A673 (cell line): Measurements from ENCODE around the gene SLC16A8. TPM values are rescaled to one million over a fixed set of nuclear protein-coding genes. Genes with fewer than 3 reads are reported as not detected.

Experiments
- BruUV-seq: library from RNA; stranded (reverse); fragments of 400-500 nt; replicated peaks from 2 replicates; lab custom pipeline; 2021; lab: Mats Ljungman, UMichigan
- CTCF ChIA-PET: fragments of 300-600 bp; sonication (Branson Sonifier 250); formaldehyde crosslinking; loops from one replicate; lab custom pipeline; 2022; ENCODE audit warnings: antibody characterized with exemption; lab: Charles Lee
- POLR2A ChIA-PET: fragments of 300-600 bp; sonication (Branson Sonifier 250); formaldehyde crosslinking; loops from one replicate; lab custom pipeline; 2022; ENCODE audit warnings: antibody characterized with exemption; ENCODE audit not compliant: low non-redundant PET; lab: Charles Lee
- DNase-seq: peaks from one replicate; pipeline ENCODE4 v3.0.0-alpha.2; 2015; ENCODE audit warnings: low spot score
- H3K27ac ChIP-seq: fragments of 200-600 bp; sonication (generic); 2 replicates; pipeline ENCODE4 v1.5.1; 2016; ENCODE audit warnings: mixed run types, low read depth, mild to moderate bottlenecking, mixed read lengths, antibody characterized with exemption, low read length; ENCODE audit not compliant: poor library complexity, severe bottlenecking
- H3K27me3 ChIP-seq: fragments of 200-600 bp; sonication (generic); replicated peaks from 2 replicates; pipeline ENCODE4 v1.6.1; 2017; ENCODE audit warnings: mixed run types, low read depth, mild to moderate bottlenecking, mixed read lengths, antibody characterized with exemption, low read length; ENCODE audit not compliant: insufficient read depth, poor library complexity
- H3K36me3 ChIP-seq: fragments of 200-600 bp; sonication (generic); 2 replicates; pipeline ENCODE4 v1.6.1; 2016; ENCODE audit warnings: mixed run types, mild to moderate bottlenecking, mixed read lengths, antibody characterized with exemption, low read length; ENCODE audit not compliant: insufficient read depth, poor library complexity, severe bottlenecking
- H3K4me1 ChIP-seq: fragments of 200-600 bp; sonication (generic); 2 replicates; pipeline ENCODE4 v1.6.1; 2017; ENCODE audit warnings: mixed run types, mild to moderate bottlenecking, mixed read lengths, antibody characterized with exemption, low read length; ENCODE audit not compliant: insufficient read depth, poor library complexity, severe bottlenecking
- H3K4me3 ChIP-seq: fragments of 200-600 bp; sonication (generic); 2 replicates; pipeline ENCODE4 v1.5.1; 2016; ENCODE audit warnings: low read depth, mixed run types, mild to moderate bottlenecking, mixed read lengths, low read length; ENCODE audit not compliant: poor library complexity, severe bottlenecking
- H3K9me3 ChIP-seq: fragments of 200-600 bp; sonication (generic); 2 replicates; pipeline ENCODE4 v1.6.1; 2016; ENCODE audit warnings: mixed run types, low read depth, mild to moderate bottlenecking, mixed read lengths, antibody characterized with exemption, low read length; ENCODE audit not compliant: poor library complexity, severe bottlenecking
- EZH2 ChIP-seq: fragments of 200-600 bp; sonication (generic); IDR thresholded peaks from 2 replicates; pipeline ENCODE4 v1.6.1; 2017; ENCODE audit warnings: borderline replicate concordance, low read depth, mild to moderate bottlenecking, mixed read lengths, antibody characterized with exemption, low read length; ENCODE audit not compliant: poor library complexity, severe bottlenecking
- intact Hi-C: fragments of 100-400 bp; cut with micrococcal nuclease; formaldehyde crosslinking; loops from one replicate; pipeline ENCODE4 v1.10.0; 2022; ENCODE audit not compliant: unreplicated experiment
- total RNA-seq: library from RNA; stranded (reverse); gene quantifications from 2 replicates; pipeline ENCODE4 v1.2.3, GENCODE V29; 2021
- TF ChIP-seq, protein P1 (sequence below): fragments of 300-800, 200-600 bp; sonication (generic); conservative IDR thresholded peaks from 2 replicates; pipeline ENCODE4 v1.5.1; 2017; ENCODE audit warnings: low read depth, mild to moderate bottlenecking, antibody characterized with exemption, low read length, moderate library complexity, mixed read lengths

The SLC16A8 gene
- total RNA-seq, 1 experiment from 2014 or later = not detected

DNA sequence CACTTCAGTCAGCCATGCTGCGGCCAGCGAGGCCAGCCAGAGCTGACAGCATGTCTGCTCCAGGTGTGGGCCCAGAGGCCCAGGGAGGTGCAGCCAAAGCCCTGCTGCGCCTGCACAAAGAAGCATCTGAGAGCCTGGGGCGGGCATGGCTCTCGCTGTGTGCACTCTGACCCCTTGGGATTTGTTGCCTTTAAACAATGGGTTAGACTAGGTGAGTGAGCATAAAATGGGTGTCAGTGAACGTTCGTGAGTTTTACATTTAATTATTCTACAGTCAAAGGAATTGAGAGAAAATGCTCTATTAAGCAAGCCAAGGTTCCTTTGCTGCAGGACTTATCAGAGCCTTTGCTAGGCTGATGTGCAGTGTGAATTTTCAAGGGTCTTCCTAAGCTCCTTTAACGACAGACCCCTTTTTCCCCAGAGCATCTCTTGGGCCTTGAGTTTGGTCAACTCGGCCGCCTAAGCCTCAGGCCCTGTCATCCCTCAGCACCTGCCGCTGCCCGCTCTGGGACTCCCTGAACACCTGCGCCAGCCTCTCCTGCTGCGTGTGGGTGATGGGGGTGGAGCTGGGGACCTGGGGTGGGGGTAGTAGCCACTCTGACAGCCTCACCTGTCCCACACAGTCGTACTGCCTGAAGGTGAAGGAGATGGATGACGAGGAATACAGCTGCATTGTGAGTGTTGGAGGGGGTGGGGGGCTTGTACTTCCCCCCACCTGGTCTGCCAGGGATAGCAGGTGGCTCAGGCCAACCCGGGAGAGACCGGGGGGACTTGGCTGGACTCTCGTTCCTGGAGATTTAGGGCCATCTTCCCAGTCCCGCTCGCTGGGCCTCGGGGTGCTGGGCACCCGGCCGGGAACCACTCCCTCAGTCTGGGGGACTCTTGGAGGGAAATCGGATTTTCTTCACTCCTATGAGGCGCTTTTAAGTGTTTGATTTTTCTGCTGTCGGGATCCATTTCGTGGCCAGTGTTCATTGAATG is 10.5 kb downstream of the SLC16A8 start:
- BruUV-seq = no TSS peak
- no peaks in the 10 kb centered on the region for H3K9me3 ChIP-seq
- no peaks in the 10 kb centered on the region for H3K27me3 ChIP-seq
- DNase-seq = no peak
- intact Hi-C loops = no loop called here
- no peak for TF ChIP-seq EZH2
- TF ChIP-seq, protein P1, sequence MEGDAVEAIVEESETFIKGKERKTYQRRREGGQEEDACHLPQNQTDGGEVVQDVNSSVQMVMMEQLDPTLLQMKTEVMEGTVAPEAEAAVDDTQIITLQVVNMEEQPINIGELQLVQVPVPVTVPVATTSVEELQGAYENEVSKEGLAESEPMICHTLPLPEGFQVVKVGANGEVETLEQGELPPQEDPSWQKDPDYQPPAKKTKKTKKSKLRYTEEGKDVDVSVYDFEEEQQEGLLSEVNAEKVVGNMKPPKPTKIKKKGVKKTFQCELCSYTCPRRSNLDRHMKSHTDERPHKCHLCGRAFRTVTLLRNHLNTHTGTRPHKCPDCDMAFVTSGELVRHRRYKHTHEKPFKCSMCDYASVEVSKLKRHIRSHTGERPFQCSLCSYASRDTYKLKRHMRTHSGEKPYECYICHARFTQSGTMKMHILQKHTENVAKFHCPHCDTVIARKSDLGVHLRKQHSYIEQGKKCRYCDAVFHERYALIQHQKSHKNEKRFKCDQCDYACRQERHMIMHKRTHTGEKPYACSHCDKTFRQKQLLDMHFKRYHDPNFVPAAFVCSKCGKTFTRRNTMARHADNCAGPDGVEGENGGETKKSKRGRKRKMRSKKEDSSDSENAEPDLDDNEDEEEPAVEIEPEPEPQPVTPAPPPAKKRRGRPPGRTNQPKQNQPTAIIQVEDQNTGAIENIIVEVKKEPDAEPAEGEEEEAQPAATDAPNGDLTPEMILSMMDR = no peak
- POLR2A ChIA-PET = no interaction called here
- CTCF ChIA-PET = no interaction called here
- H3K27ac ChIP-seq = no peak overlapping the region
- H3K4me3 ChIP-seq = no peak overlapping the region
- no peaks in the 10 kb centered on the region for H3K4me1 ChIP-seq
- H3K36me3 ChIP-seq = no peaks in the 10 kb centered on the region

DNA sequence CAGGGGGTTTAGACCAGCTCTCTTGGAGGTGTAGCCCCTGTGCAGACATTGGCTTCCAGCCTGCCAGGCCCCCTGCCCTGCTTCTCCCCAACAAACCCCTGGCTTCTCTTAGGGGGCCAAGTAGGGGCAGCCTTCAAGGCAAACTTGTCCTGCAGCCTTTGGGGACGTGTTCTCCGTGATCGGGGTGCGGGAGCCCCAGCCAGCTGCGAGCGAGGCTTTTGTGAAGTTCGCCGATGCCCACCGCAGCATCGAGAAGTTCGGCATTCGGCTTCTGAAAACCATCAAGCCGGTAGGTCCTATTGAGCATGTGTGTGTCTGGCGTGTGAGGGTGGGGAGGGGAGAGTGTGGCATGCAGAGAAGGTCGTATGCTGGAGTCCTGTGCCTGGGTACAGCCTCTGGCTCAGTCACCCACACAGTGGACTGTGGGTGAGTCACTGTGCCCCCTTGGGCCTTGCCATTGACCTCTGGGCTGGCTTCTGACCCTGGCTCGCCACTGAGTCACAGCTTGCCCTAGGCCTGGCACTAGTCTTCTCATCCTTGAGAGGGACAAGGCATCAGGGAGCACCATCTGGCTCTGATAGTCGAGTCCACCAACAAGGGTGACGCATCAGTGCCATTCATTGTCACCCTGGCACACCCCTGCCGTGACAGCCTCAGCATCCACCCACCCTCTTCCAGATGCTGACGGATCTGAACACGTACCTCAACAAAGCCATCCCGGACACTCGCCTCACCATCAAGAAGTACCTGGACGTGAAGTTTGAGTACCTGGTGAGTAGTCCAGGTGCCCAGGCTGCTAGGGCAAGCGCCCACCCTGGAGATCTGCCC is 11.4 kb downstream of the SLC16A8 start:
- ChIA-PET POLR2A (no interaction called here), CTCF (no interaction called here)
- Histone ChIP-seq H3K36me3 (no peaks in the 10 kb centered on the region), H3K27ac (no peak overlapping the region), H3K4me3 (no peak overlapping the region), H3K4me1 (no peaks in the 10 kb centered on the region), H3K9me3 (no peaks in the 10 kb centered on the region), H3K27me3 (no peaks in the 10 kb centered on the region)
- intact Hi-C loops = no loop called here
- no peak for TF ChIP-seq EZH2
- TF ChIP-seq, protein P1 = no peak
- no peak for DNase-seq
- no TSS peak for BruUV-seq

GRCh38 chr22:38071421-38072321 is 12.3 kb downstream of the SLC16A8 start:
- CTCF ChIA-PET = no interaction called here
- POLR2A ChIA-PET = no interaction called here
- DNase-seq = no peak

More at GRCh38 chr22:38071421-38072321, 12.3 kb downstream of the SLC16A8 start:
- intact Hi-C loops = no loop called here
- no peak for TF ChIP-seq EZH2
- TF ChIP-seq, protein P1 = no peak
- Histone ChIP-seq H3K4me1 (no peaks in the 10 kb centered on the region), H3K4me3 (no peak overlapping the region), H3K27me3 (no peaks in the 10 kb centered on the region), H3K36me3 (no peaks in the 10 kb centered on the region), H3K9me3 (no peaks in the 10 kb centered on the region), H3K27ac (no peak overlapping the region)
- no TSS peak for BruUV-seq
